ENCODE results near the gene C13orf46. TPM values are rescaled to one million over a fixed set of nuclear protein-coding genes. Genes with fewer than 3 reads are reported as not detected.

C13orf46 gene
- total and polyA plus RNA-seq, 2 donors (not counting 1 experiment from before 2014, with no cell fraction given), result 1.4 to 4.8 TPM

GRCh38 chr13:113972451-113973217 is 1.2 kb downstream of the C13orf46 start:
- CTCF ChIA-PET, result interaction anchor here (0.6 kb wide), 1 partner anchor 252 kb away, joined by 3 read pairs; no protein-coding TSS in a partner anchor
- Mint-ChIP-seq H3K27ac (no peak overlapping the region), H3K4me1 (no peaks in the 10 kb centered on the region), H3K27me3 (no peaks in the 10 kb centered on the region), H3K4me3 (no peak overlapping the region), H3K9me3 (ENCODE audit: insufficient read depth) (no peaks in the 10 kb centered on the region)
- 94% methylated on average over 34 of the region's 36 CpGs for WGBS (ENCODE audit: insufficient coverage)
- H3K4me3 ChIP-seq (ENCODE audit: control extremely low read depth in 1 of 5, extremely low read depth in 1 of 5, insufficient read depth in 1 of 5, low read depth in 2 of 5, low read length in 4 of 5), result no peak overlapping the region
- TF ChIP-seq EZH2 (IDR thresholded peaks at IDR 0.05; ENCODE audit: borderline replicate concordance, insufficient read depth, low read depth, low read length, poor library complexity, severe bottlenecking), result no peak
- TF ChIP-seq CTCF (IDR thresholded peaks at IDR 0.05), result no peak
- H3K79me2 ChIP-seq (ENCODE audit: control insufficient read depth, insufficient read depth, low read length), result no peaks in the 10 kb centered on the region
- peaks cover 0 to 28% of the 10 kb centered on the region in 2 experiments for H3K36me3 ChIP-seq (replicated peaks in 1 of 2; ENCODE audit: control extremely low read depth in 1 of 2, control insufficient read depth in 1 of 2, extremely low read depth in 1 of 2, insufficient read depth in 2 of 2, low read length in 1 of 2)
- ATAC-seq (ENCODE audit: low read depth) (no peak), DNase-seq (no peak)
- H3K4me1 ChIP-seq (ENCODE audit: control insufficient read depth in 2 of 2, insufficient read depth in 2 of 2, low read length in 2 of 2), result no peaks in the 10 kb centered on the region
- H2AFZ ChIP-seq (ENCODE audit: insufficient read depth, low read depth, low read length, poor library complexity, severe bottlenecking), result no peak overlapping the region
- intact Hi-C loops (cut with micrococcal nuclease), result no loop called here
- POLR2A ChIA-PET, result no interaction called here
- peaks cover 3% of the 10 kb centered on the region for H4K20me1 ChIP-seq (ENCODE audit: control insufficient read depth, insufficient read depth, low read length, poor library complexity, severe bottlenecking)
- H3K27ac ChIP-seq (ENCODE audit: low read length in 2 of 2), result no peak overlapping the region
- H3K9ac ChIP-seq (ENCODE audit: low read length), result no peak overlapping the region
- H3K27me3 ChIP-seq (replicated peaks in 1 of 4; ENCODE audit: control extremely low read depth in 1 of 4, control insufficient read depth in 3 of 4, insufficient read depth in 4 of 4, low read length in 3 of 4), result no peaks in the 10 kb centered on the region
- H3K4me2 ChIP-seq (replicated peaks; ENCODE audit: low read depth, low read length, poor library complexity, severe bottlenecking), result no peak overlapping the region
- H3K9me3 ChIP-seq (ENCODE audit: control extremely low read depth in 1 of 3, control insufficient read depth in 2 of 3, insufficient read depth in 1 of 3, low read length in 2 of 3), result no peaks in the 10 kb centered on the region

DNA sequence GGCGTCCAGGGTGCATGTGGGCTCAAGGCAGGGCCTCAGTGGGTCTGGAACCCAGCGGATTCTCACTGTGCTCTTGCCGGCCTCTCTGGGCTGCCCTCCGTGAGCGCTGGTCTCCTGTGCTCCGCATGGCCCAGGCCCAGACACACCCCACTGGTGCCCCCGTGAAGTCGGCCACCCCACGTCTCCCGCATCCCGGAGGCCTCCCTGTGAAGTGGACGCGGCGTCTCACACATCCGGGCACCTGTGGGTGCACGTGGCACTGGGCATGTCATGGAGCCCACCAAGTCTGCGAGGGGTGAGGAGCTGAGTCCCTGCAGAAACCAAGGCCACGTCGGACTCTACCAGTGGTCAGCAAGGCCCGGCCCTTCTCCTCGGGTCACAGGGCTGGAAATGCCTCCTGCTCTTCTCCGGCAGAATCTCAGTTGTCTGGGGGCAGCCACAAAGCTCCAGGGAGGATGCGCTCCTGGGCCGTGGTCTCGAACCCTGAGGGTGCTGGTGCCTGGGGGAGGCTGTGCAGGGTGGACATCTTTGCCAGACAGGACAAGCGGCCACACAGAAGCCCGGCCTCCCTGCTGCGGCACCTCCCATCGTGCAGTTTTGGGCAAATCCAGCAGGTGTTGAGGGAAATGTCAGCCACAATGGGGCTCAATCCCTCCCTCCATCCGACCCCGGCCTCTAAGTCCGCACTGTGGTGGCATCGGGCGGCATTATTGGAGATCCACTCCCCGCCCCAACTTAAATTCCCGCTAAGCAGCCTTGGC is 2.2 kb downstream of the C13orf46 start:
- Mint-ChIP-seq H3K27ac (no peak overlapping the region), H3K4me3 (no peak overlapping the region), H3K4me1 (no peaks in the 10 kb centered on the region), H3K9me3 (ENCODE audit: insufficient read depth) (no peaks in the 10 kb centered on the region), H3K27me3 (no peaks in the 10 kb centered on the region)
- no peak overlapping the region for H3K9ac ChIP-seq (ENCODE audit: low read length)
- no peaks in the 10 kb centered on the region for H3K9me3 ChIP-seq (ENCODE audit: control extremely low read depth in 1 of 3, control insufficient read depth in 2 of 3, insufficient read depth in 1 of 3, low read length in 2 of 3)
- no peak overlapping the region for H3K4me3 ChIP-seq (ENCODE audit: control extremely low read depth in 1 of 5, extremely low read depth in 1 of 5, insufficient read depth in 1 of 5, low read depth in 2 of 5, low read length in 4 of 5)
- intact Hi-C loops (cut with micrococcal nuclease), result no loop called here
- no peaks in the 10 kb centered on the region for H4K20me1 ChIP-seq (ENCODE audit: control insufficient read depth, insufficient read depth, low read length, poor library complexity, severe bottlenecking)
- H3K79me2 ChIP-seq (ENCODE audit: control insufficient read depth, insufficient read depth, low read length), result no peaks in the 10 kb centered on the region
- POLR2A ChIA-PET, result no interaction called here
- WGBS (ENCODE audit: insufficient coverage), result 94% methylated on average over 34 of the region's 36 CpGs
- H3K36me3 ChIP-seq (replicated peaks in 1 of 2; ENCODE audit: control extremely low read depth in 1 of 2, control insufficient read depth in 1 of 2, extremely low read depth in 1 of 2, insufficient read depth in 2 of 2, low read length in 1 of 2), result peaks cover 0 to 23% of the 10 kb centered on the region in 2 experiments
- no peak overlapping the region for H3K4me2 ChIP-seq (replicated peaks; ENCODE audit: low read depth, low read length, poor library complexity, severe bottlenecking)
- TF ChIP-seq EZH2 (IDR thresholded peaks at IDR 0.05; ENCODE audit: borderline replicate concordance, insufficient read depth, low read depth, low read length, poor library complexity, severe bottlenecking) (no peak), CTCF (IDR thresholded peaks at IDR 0.05) (no peak)
- CTCF ChIA-PET, result no interaction called here
- no peak overlapping the region for H2AFZ ChIP-seq (ENCODE audit: insufficient read depth, low read depth, low read length, poor library complexity, severe bottlenecking)
- no peak overlapping the region for H3K27ac ChIP-seq (ENCODE audit: low read length in 2 of 2)
- H3K4me1 ChIP-seq (ENCODE audit: control insufficient read depth in 2 of 2, insufficient read depth in 2 of 2, low read length in 2 of 2), result no peaks in the 10 kb centered on the region
- H3K27me3 ChIP-seq (replicated peaks in 1 of 4; ENCODE audit: control extremely low read depth in 1 of 4, control insufficient read depth in 3 of 4, insufficient read depth in 4 of 4, low read length in 3 of 4), result no peaks in the 10 kb centered on the region
- DNase-seq (no peak), ATAC-seq (ENCODE audit: low read depth) (no peak)

Data from B cell (primary cell).